ENCODE results near the gene TMC2. TPM values are rescaled to one million over a fixed set of nuclear protein-coding genes. Genes with fewer than 3 reads are reported as not detected.

The TMC2 gene
- total and polyA plus RNA-seq, 2 of the 8 experiments (the other 6 are each of a cell fraction or from before 2014, with no cell fraction given), result not detected

DNA sequence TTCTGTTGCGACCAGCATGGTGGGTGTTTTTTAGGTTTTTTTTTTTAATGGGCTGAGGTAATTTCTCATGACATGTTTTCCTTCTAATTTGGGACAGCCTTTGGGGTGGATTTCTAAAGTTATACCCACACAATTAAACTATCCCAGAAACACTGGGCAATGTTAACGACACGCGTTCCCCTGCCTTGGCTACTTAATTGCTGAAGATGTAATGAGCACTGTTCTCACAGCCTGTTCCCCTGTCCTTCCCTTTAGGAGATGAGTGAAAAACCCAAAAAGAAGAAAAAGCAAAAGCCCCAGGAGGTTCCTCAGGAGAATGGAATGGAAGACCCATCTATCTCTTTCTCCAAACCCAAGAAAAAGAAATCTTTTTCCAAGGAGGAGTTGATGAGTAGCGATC, 121.3 kb downstream of the TMC2 start:
- peaks cover 0 to 5% (median 3%) of the 10 kb centered on the region in 4 experiments; a peak in 5 of 7 replicates for H3K4me1 ChIP-seq (replicated peaks in 1 of 4; ENCODE audit: control insufficient read depth in 3 of 4, insufficient read depth in 4 of 4, low read length in 3 of 4)
- H2AFZ ChIP-seq (ENCODE audit: low read length), result no peak overlapping the region
- H2BK120ac ChIP-seq (replicated peaks; ENCODE audit: low read depth, low read length), result no peak overlapping the region
- no peak overlapping the region for H2BK15ac ChIP-seq (ENCODE audit: low read length)
- H3K9ac ChIP-seq (replicated peaks in 1 of 4; ENCODE audit: extremely low read depth in 1 of 4, low read depth in 3 of 4, low read length in 3 of 4), result no peak overlapping the region
- CTCF ChIA-PET (ENCODE audit: partially characterized antibody), result interaction anchor here (0.6 to 2.1 kb wide), 3 partner anchors 30 to 641 kb away, joined by 3 to 5 read pairs (median 3); no protein-coding TSS in a partner anchor
- no peak overlapping the region for H3K14ac ChIP-seq (ENCODE audit: insufficient read length)
- H3K79me1 ChIP-seq (ENCODE audit: low read depth, low read length), result peaks cover 9% of the 10 kb centered on the region
- no peak overlapping the region for H2BK5ac ChIP-seq (ENCODE audit: low read depth, low read length)
- H2BK20ac ChIP-seq (ENCODE audit: low read length), result no peak overlapping the region
- H3K27me3 ChIP-seq (replicated peaks in 1 of 4; ENCODE audit: control insufficient read depth in 3 of 4, extremely low read depth in 1 of 4, insufficient read depth in 3 of 4, low read length in 3 of 4), result no peaks in the 10 kb centered on the region
- no peak overlapping the region for H3K4ac ChIP-seq (replicated peaks; ENCODE audit: insufficient read length, low read depth, low read length)
- no peak overlapping the region for H2AK5ac ChIP-seq (ENCODE audit: low read depth, low read length)
- H4K91ac ChIP-seq (replicated peaks; ENCODE audit: insufficient read length, low read length), result no peak overlapping the region
- peaks cover 10% of the 10 kb centered on the region for H3K23me2 ChIP-seq (ENCODE audit: low read depth, low read length)
- no peak overlapping the region for H4K8ac ChIP-seq (ENCODE audit: extremely low read depth, insufficient read depth, low read length)
- H3K4me3 ChIP-seq (ENCODE audit: extremely low read depth in 1 of 4, insufficient read depth in 2 of 4, low read depth in 3 of 4, low read length in 4 of 4), result no peak overlapping the region
- FAIRE-seq (no peak), DNase-seq (ENCODE audit: low read depth in 1 of 2, low spot score in 2 of 2) (no peak)
- H3K56ac ChIP-seq (replicated peaks; ENCODE audit: insufficient read length, low read depth, low read length), result no peak overlapping the region
- H3K18ac ChIP-seq (ENCODE audit: extremely low read depth, low read length), result no peak overlapping the region
- no peaks in the 10 kb centered on the region for H3K9me3 ChIP-seq (ENCODE audit: insufficient read depth in 2 of 2, low read depth in 1 of 2, low read length in 1 of 2)
- no peak overlapping the region for H3K27ac ChIP-seq (ENCODE audit: low read depth, low read length)
- peaks cover 40 to 47% of the 10 kb centered on the region in 2 experiments for H4K20me1 ChIP-seq (replicated peaks in 1 of 2; ENCODE audit: control insufficient read depth in 1 of 2, insufficient read depth in 2 of 2, low read length in 2 of 2)
- H3K79me2 ChIP-seq (ENCODE audit: control insufficient read depth in 1 of 2, insufficient read depth in 2 of 2, low read length in 2 of 2), result peaks cover 19 to 32% of the 10 kb centered on the region in 2 experiments
- peaks cover 41 to 91% (median 69%) of the 10 kb centered on the region in 4 experiments for H3K36me3 ChIP-seq (ENCODE audit: control insufficient read depth in 2 of 4, insufficient read depth in 4 of 4, low read length in 3 of 4)
- POLR2A ChIA-PET (ENCODE audit: partially characterized antibody), result interaction anchor here (1.3 to 28.5 kb wide), 5 partner anchors 8 to 187 kb away, joined by 4 to 463 read pairs (median 18); partner anchors contain the start of genes IDH3B, NOP56 and SNRPB
- H3K4me2 ChIP-seq (ENCODE audit: insufficient read depth in 1 of 2, low read depth in 2 of 2, low read length in 2 of 2), result no peak overlapping the region
- TF ChIP-seq EZH2 (IDR thresholded peaks at IDR 0.05; ENCODE audit: low read depth, low read length, severe bottlenecking) (no peak), KDM1A (IDR thresholded peaks at IDR 0.05; ENCODE audit: borderline replicate concordance, low read length) (no peak), TCF12 (IDR thresholded peaks at IDR 0.05; ENCODE audit: low read depth, low read length) (no peak), TAF1 (IDR thresholded peaks at IDR 0.05; ENCODE audit: low read depth, low read length) (no peak), NANOG (IDR thresholded peaks at IDR 0.05; ENCODE audit: insufficient read depth, low read depth, low read length, poor library complexity, severe bottlenecking) (no peak), RXRA (IDR thresholded peaks at IDR 0.05; ENCODE audit: insufficient read depth, low read depth, low read length) (no peak), BACH1 (IDR thresholded peaks at IDR 0.05; ENCODE audit: low read length) (no peak), HDAC2 (IDR thresholded peaks at IDR 0.05; ENCODE audit: borderline replicate concordance in 1 of 2, low read depth in 2 of 2, low read length in 2 of 2) (no peak)
- WGBS, 2 experiments (ENCODE audit: extremely low coverage in 1 of 2, insufficient coverage in 1 of 2, insufficient read length in 1 of 2, insufficient replicate concordance in 2 of 2, low coverage in 1 of 2, low lambda C conversion rate in 2 of 2, missing lambda C conversion rate in 1 of 2), result 95% methylated on average over 5 of the region's 5 CpGs; no CpG with 5 or more reads in 1 of the 2 experiments
- H3K23ac ChIP-seq (ENCODE audit: insufficient read length), result no peak overlapping the region
- H2BK12ac ChIP-seq (ENCODE audit: low read depth, low read length), result no peak overlapping the region
- no peak overlapping the region for H4K5ac ChIP-seq (ENCODE audit: insufficient read length, low read depth, low read length)

Data from H1 (cell line).